Astrocyte of the spinal cord (primary cell): ENCODE measurements around the gene MYLK2.

ENCODE experiments used
- DNase-seq: peaks from one replicate; pipeline ENCODE4 v3.0.0; 2011; ENCODE audit warnings: low read depth, low spot score
- H3K4me3 ChIP-seq: 2 replicates; pipeline ENCODE4 v1.5.1; 2011; ENCODE audit warnings: low read depth, mild to moderate bottlenecking, low read length, moderate library complexity
- CTCF ChIP-seq: IDR thresholded peaks from 2 replicates; pipeline ENCODE4 v1.5.1; 2012; ENCODE audit warnings: low read depth, mild to moderate bottlenecking, low read length, inconsistent platforms
- in situ Hi-C: cut with HindIII; loops from 2 replicates; pipeline ENCODE4 v1.10.0; 2017; ENCODE audit warnings: low sequenced_read_pairs

MYLK2 gene

GRCh38 chr20:31784354-31785044, 34.7 kb upstream of the MYLK2 start:
- no peak for TF ChIP-seq CTCF
- DNase-seq: no peak
- H3K4me3 ChIP-seq: no peak overlapping the region
- in situ Hi-C loops: no loop called here

- TF ChIP-seq CTCF: no peak
- no peak overlapping the region for H3K4me3 ChIP-seq
- no peak for DNase-seq
- in situ Hi-C loops: no loop called here
Measured at GRCh38 chr20:31785089-31785488, 34.1 kb upstream of the MYLK2 start.

GRCh38 chr20:31788578-31788977, 30.6 kb upstream of the MYLK2 start:
- no peak for TF ChIP-seq CTCF
- in situ Hi-C loops: no loop called here
- no peak for DNase-seq
- H3K4me3 ChIP-seq: no peak overlapping the region

GRCh38 chr20:31790401-31790800, 28.8 kb upstream of the MYLK2 start:
- DNase-seq: no peak
- no peak overlapping the region for H3K4me3 ChIP-seq
- no peak for TF ChIP-seq CTCF
- in situ Hi-C loops: no loop called here

GRCh38 chr20:31797364-31797763, 21.8 kb upstream of the MYLK2 start:
- no peak for TF ChIP-seq CTCF
- in situ Hi-C loops: no loop called here
- no peak for DNase-seq
- no peak overlapping the region for H3K4me3 ChIP-seq

GRCh38 chr20:31801508-31801907, 17.6 kb upstream of the MYLK2 start:
- no peak overlapping the region for H3K4me3 ChIP-seq
- DNase-seq: no peak
- in situ Hi-C loops: no loop called here
- no peak for TF ChIP-seq CTCF
